ENCODE results near the gene OR8D1. TPM values are rescaled to one million over a fixed set of nuclear protein-coding genes. Genes with fewer than 3 reads are reported as not detected.

OR8D1 gene
- total and polyA plus RNA-seq, 8 donors, result not detected

DNA sequence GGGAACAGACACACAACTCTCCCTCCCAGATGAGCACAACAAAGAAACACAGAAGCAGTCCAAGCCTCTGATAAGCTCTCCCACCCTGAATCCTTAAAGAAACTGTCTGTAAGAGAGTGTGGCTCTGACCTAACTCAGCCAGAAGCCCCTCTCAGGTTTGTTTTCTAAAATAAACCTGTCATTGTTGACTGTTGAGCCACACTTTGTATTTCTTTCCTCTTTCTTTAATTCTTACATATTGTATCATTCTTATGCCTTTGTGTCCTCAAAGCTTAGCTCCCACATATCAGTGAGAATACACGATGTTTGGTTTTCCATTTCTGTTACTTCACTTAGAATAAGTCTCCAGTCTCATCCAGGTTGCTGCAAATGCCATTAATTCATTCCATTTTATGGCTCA lies 14.0 kb upstream of the OR8D1 start:
- H3K36me3 ChIP-seq, result no peaks in the 10 kb centered on the region
- 84 to 95% (median 88%) methylated on average over 1 of the region's 1 CpG for WGBS, 5 donors
- intact Hi-C loops (cut with DNase I; ENCODE audit: low total_unique reads), result no loop called here

DNA sequence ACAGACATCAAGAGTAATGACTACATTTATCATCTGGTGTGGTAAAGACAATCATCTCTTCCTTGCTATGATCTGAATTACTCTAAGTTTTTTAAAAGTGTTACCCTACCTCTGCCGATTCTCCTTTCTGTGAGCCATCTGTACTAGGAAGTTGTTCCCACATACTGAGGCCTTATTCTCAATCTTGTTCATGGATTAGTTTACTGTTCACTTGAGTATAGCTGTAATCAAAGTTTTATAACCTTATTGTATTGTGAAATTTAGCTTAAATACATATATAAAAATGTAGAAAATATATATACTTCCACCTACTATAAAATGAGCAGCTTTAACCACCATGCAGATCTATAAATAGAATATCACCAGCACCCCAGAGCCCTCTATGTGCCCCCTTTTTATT lies 8.6 kb upstream of the OR8D1 start:
- intact Hi-C loops (cut with DNase I; ENCODE audit: low total_unique reads), result no loop called here
- Histone ChIP-seq H3K36me3 (no peaks in the 10 kb centered on the region), H3K4me3 (no peak overlapping the region), H3K4me1 (no peaks in the 10 kb centered on the region), H3K27ac (no peak overlapping the region), H3K27me3 (no peaks in the 10 kb centered on the region), H3K9me3 (no peaks in the 10 kb centered on the region)
- TF ChIP-seq POLR2A (IDR thresholded peaks at IDR 0.05) (no peak), POLR2AphosphoS5 (IDR thresholded peaks at IDR 0.05) (no peak), EP300 (IDR thresholded peaks at IDR 0.05) (no peak)
- TF ChIP-seq, protein P1, sequence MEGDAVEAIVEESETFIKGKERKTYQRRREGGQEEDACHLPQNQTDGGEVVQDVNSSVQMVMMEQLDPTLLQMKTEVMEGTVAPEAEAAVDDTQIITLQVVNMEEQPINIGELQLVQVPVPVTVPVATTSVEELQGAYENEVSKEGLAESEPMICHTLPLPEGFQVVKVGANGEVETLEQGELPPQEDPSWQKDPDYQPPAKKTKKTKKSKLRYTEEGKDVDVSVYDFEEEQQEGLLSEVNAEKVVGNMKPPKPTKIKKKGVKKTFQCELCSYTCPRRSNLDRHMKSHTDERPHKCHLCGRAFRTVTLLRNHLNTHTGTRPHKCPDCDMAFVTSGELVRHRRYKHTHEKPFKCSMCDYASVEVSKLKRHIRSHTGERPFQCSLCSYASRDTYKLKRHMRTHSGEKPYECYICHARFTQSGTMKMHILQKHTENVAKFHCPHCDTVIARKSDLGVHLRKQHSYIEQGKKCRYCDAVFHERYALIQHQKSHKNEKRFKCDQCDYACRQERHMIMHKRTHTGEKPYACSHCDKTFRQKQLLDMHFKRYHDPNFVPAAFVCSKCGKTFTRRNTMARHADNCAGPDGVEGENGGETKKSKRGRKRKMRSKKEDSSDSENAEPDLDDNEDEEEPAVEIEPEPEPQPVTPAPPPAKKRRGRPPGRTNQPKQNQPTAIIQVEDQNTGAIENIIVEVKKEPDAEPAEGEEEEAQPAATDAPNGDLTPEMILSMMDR (IDR thresholded peaks at IDR 0.05), result no peak
- WGBS, 5 donors, result 88 to 96% (median 91%) methylated on average over 1 of the region's 1 CpG
- DNase-seq, result no peak

More for the DNA sequence above, 14.0 kb upstream of the OR8D1 start:
- no peak for DNase-seq
- Histone ChIP-seq H3K4me1 (no peaks in the 10 kb centered on the region), H3K9me3 (no peaks in the 10 kb centered on the region), H3K27ac (no peak overlapping the region), H3K4me3 (no peak overlapping the region), H3K27me3 (no peaks in the 10 kb centered on the region)
- TF ChIP-seq POLR2A (IDR thresholded peaks at IDR 0.05), result no peak
- no peak for TF ChIP-seq POLR2AphosphoS5 (IDR thresholded peaks at IDR 0.05)
- TF ChIP-seq, protein P1 (IDR thresholded peaks at IDR 0.05), result no peak
- no peak for TF ChIP-seq EP300 (IDR thresholded peaks at IDR 0.05)

DNA sequence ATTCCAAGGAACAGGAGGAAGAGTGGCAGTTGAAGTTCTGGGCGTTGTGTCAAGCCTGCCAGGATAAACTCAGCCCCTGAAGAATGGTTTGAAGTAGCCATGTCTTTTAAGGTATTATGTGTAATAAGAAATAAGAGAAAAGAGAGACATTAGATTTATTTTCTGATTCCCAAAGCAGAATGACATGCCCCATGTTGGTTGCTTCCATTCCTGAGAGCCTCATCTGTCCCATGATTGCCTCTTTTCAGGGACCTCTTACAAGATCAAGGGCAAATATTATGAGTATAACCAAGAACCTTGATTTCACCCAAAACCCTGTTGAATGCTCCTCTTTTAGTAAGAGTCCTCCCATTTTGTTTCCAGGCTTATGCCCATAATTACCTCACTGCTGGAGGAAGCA lies 6.3 kb upstream of the OR8D1 start, which contains the start of gene OR8D2:
OR8D2 (minus strand) TSS at position 101 of the 400 bp plus-strand sequence; CDS start at position 101, 0 bp downstream.
- Histone ChIP-seq H3K9me3 (no peaks in the 10 kb centered on the region), H3K27ac (no peak within 1 kb of the TSS), H3K4me3 (no peak within 1 kb of the TSS), H3K27me3 (no peaks in the 10 kb centered on the region), H3K4me1 (no peaks in the 10 kb centered on the region), H3K36me3 (no peaks in the 10 kb centered on the region)
- intact Hi-C loops (cut with DNase I; ENCODE audit: low total_unique reads), result no loop called here
- DNase-seq, result no peak
- 31 to 80% (median 46%) methylated on average over 1 of the region's 1 CpG for WGBS, 5 donors
- TF ChIP-seq POLR2A (IDR thresholded peaks at IDR 0.05) (no peak), EP300 (IDR thresholded peaks at IDR 0.05) (no peak), POLR2AphosphoS5 (IDR thresholded peaks at IDR 0.05) (no peak)
- TF ChIP-seq, protein P1 (IDR thresholded peaks at IDR 0.05), result no peak

DNA sequence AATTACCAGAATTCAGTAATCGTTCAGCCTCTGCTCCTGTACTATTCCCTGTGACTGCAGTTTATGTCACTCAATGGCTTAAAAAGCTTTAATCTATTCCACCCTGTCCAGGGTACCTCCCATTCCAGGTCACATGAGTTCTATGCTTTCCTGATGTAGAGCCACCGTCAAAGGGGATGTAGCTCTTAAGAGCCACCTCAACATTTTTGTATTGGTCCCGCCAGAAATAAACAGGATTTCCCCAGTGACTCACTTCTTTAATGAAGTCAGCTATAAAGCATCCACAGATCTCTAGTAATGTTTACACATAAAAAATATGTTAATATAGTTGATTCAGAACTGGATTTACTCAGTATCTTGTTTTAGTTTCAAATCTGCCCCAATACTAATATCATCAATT lies 1.3 kb upstream of the OR8D1 start:
- no peaks in the 10 kb centered on the region for H3K27me3 ChIP-seq
- TF ChIP-seq, protein P1 (IDR thresholded peaks at IDR 0.05), result no peak
- TF ChIP-seq POLR2AphosphoS5 (IDR thresholded peaks at IDR 0.05) (no peak), EP300 (IDR thresholded peaks at IDR 0.05) (no peak), POLR2A (IDR thresholded peaks at IDR 0.05) (no peak)
- H3K9me3 ChIP-seq, result no peaks in the 10 kb centered on the region
- intact Hi-C loops (cut with DNase I; ENCODE audit: low total_unique reads), result no loop called here
- no peak overlapping the region for H3K4me3 ChIP-seq
- H3K27ac ChIP-seq, result no peak overlapping the region
- no peak for DNase-seq
- WGBS, 5 donors, result 43 to 67% (median 60%) methylated on average over 3 of the region's 3 CpGs
- H3K4me1 ChIP-seq, result no peaks in the 10 kb centered on the region
- H3K36me3 ChIP-seq, result no peaks in the 10 kb centered on the region

Measured in stomach (tissue), 9 donors.